Measurements from ENCODE around the gene MARCHF5.

- TF ChIP-seq RAD21 (IDR thresholded peaks at IDR 0.05; ENCODE audit: low read depth) (no peak), CTCF (IDR thresholded peaks at IDR 0.05 in 2 of 3, conservative IDR thresholded peaks at IDR 0.05 in 1 of 3; ENCODE audit: borderline replicate concordance in 1 of 3, insufficient read depth in 1 of 3, low read depth in 2 of 3, low read length in 2 of 3) (no peak), ELF1 (IDR thresholded peaks at IDR 0.05; ENCODE audit: borderline replicate concordance, low read depth) (no peak), TCF7L2 (IDR thresholded peaks at IDR 0.05; ENCODE audit: borderline replicate concordance, extremely low read depth, insufficient read depth, insufficient read length) (no peak), POLR2A (IDR thresholded peaks at IDR 0.05; ENCODE audit: borderline replicate concordance, extremely low read depth, insufficient read depth, insufficient read length) (no peak), MAX (IDR thresholded peaks at IDR 0.05) (no peak), EZH2phosphoT487 (IDR thresholded peaks at IDR 0.05; ENCODE audit: borderline replicate concordance) (no peak), EZH2 (IDR thresholded peaks at IDR 0.05) (no peak)
- TF ChIP-seq, protein P1, sequence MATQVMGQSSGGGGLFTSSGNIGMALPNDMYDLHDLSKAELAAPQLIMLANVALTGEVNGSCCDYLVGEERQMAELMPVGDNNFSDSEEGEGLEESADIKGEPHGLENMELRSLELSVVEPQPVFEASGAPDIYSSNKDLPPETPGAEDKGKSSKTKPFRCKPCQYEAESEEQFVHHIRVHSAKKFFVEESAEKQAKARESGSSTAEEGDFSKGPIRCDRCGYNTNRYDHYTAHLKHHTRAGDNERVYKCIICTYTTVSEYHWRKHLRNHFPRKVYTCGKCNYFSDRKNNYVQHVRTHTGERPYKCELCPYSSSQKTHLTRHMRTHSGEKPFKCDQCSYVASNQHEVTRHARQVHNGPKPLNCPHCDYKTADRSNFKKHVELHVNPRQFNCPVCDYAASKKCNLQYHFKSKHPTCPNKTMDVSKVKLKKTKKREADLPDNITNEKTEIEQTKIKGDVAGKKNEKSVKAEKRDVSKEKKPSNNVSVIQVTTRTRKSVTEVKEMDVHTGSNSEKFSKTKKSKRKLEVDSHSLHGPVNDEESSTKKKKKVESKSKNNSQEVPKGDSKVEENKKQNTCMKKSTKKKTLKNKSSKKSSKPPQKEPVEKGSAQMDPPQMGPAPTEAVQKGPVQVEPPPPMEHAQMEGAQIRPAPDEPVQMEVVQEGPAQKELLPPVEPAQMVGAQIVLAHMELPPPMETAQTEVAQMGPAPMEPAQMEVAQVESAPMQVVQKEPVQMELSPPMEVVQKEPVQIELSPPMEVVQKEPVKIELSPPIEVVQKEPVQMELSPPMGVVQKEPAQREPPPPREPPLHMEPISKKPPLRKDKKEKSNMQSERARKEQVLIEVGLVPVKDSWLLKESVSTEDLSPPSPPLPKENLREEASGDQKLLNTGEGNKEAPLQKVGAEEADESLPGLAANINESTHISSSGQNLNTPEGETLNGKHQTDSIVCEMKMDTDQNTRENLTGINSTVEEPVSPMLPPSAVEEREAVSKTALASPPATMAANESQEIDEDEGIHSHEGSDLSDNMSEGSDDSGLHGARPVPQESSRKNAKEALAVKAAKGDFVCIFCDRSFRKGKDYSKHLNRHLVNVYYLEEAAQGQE (IDR thresholded peaks at IDR 0.05; ENCODE audit: low read depth), result no peak
- TF ChIP-seq, protein P2, sequence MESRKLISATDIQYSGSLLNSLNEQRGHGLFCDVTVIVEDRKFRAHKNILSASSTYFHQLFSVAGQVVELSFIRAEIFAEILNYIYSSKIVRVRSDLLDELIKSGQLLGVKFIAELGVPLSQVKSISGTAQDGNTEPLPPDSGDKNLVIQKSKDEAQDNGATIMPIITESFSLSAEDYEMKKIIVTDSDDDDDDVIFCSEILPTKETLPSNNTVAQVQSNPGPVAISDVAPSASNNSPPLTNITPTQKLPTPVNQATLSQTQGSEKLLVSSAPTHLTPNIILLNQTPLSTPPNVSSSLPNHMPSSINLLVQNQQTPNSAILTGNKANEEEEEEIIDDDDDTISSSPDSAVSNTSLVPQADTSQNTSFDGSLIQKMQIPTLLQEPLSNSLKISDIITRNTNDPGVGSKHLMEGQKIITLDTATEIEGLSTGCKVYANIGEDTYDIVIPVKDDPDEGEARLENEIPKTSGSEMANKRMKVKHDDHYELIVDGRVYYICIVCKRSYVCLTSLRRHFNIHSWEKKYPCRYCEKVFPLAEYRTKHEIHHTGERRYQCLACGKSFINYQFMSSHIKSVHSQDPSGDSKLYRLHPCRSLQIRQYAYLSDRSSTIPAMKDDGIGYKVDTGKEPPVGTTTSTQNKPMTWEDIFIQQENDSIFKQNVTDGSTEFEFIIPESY (IDR thresholded peaks at IDR 0.05; ENCODE audit: extremely low read depth, insufficient replicate concordance, low read length), result no peak
Observed at GRCh38 chr10:92267343-92267742, 23.6 kb upstream of the MARCHF5 start.
